Left lung (tissue), 10 donors: Measurements from ENCODE around the gene RIMS1. TPM values are rescaled to one million over a fixed set of nuclear protein-coding genes. Genes with fewer than 3 reads are reported as not detected.

Experiments used
- ATAC-seq: fragments of 200-7000 bp; cut with Tn5 transposase; one replicate; pipeline ENCODE4 v1.9.1; 2020; ENCODE audit warnings: moderate library complexity
- DNase-seq, 4 donors: peaks; one replicate each; pipeline ENCODE4 v3.0.0-alpha.2; 2013 to 2020
- H3K27ac ChIP-seq, 2 donors: fragments of 200-600 bp; sonication (generic) in 1 of 2; one replicate each; pipeline versions ENCODE4 v1.5.0 to v1.8.0; 2020 to 2021
- H3K27me3 ChIP-seq, 2 donors: fragments of 200-600 bp; sonication (generic) in 1 of 2; one replicate each; pipeline versions ENCODE4 v1.5.0 to v1.8.0; 2020 to 2021
- H3K36me3 ChIP-seq, 2 donors: fragments of 200-600 bp; sonication (generic) in 1 of 2; one replicate each; pipeline versions ENCODE4 v1.5.0 to v1.8.0; 2020 to 2021
- H3K4me1 ChIP-seq, 2 donors: fragments of 200-600 bp; one replicate each; pipeline ENCODE4 v1.8.0; 2021
- H3K4me3 ChIP-seq, 2 donors: fragments of 200-600 bp; sonication (generic) in 1 of 2; one replicate each; pipeline versions ENCODE4 v1.5.0 to v1.8.0; 2020 to 2021; ENCODE audit warnings: mild to moderate bottlenecking in 1 of 2
- H3K9me3 ChIP-seq, 2 donors: fragments of 200-600 bp; sonication (generic) in 1 of 2; one replicate each; pipeline versions ENCODE4 v1.5.0 to v1.8.0; 2020 to 2021
- intact Hi-C, 2 donors: fragments of 100-400 bp; cut with DNase I; formaldehyde crosslinking; loops; one replicate each; pipeline versions ENCODE4 v1.11.2 to v1.14.2; 2022
- polyA plus RNA-seq, 6 donors: library from polyadenylated mRNA; unstranded; fragments of 120-200 nt; gene quantifications; one replicate each; pipeline ENCODE4 v1.2.1, GENCODE V29; 2013; ENCODE audit not compliant: insufficient read length in 6 of 6
- total RNA-seq, 2 donors: library from RNA; stranded (reverse); fragmentation: NEBNext Ultra II Directional; extraction: Animal tissue kit (Norgen Biotek cat#: 25700); gene quantifications; one replicate each; pipeline ENCODE4 v1.2.1, GENCODE V29; 2021
- TF ChIP-seq, protein P1 (sequence below), 2 donors: fragments of 200-600 bp; sonication (generic) in 1 of 2; IDR thresholded peaks; one replicate each; pipeline versions ENCODE4 v1.5.0 to v1.8.0; 2021; ENCODE audit warnings: antibody characterized with exemption in 2 of 2
- donor health status: DM: no; HTN: yes; CAD: no.
- donor health status: DM: no; HTN: no; CAD: no.

RIMS1 gene
- total and polyA plus RNA-seq, 8 donors = 0.50 to 2.0 (median 0.77) TPM

DNA sequence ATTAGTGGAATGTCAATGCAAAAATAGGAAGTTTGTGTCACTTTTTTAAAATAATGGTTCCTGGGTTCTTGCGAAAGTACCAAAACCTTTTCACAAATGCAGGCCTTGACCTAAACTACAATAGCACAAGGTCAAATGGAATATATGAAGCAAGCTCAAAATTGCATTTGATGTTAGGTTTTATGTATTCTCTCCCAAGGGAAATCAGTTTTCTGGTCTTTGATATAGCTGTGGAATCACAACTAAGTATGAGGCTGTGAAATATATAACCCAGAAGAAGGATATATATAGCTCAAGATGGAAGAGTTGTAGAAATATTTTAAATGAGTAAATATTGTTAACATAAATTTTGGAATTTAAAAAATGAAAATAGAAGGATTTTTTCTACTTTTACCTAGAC lies 327.3 kb downstream of the RIMS1 start:
- H3K4me1 ChIP-seq = no peaks in the 10 kb centered on the region
- no peaks in the 10 kb centered on the region for H3K36me3 ChIP-seq
- DNase-seq (no peak), ATAC-seq (no peak)
- H3K27ac ChIP-seq = no peak overlapping the region
- H3K27me3 ChIP-seq = no peaks in the 10 kb centered on the region
- H3K4me3 ChIP-seq = no peak overlapping the region
- TF ChIP-seq, protein P1, sequence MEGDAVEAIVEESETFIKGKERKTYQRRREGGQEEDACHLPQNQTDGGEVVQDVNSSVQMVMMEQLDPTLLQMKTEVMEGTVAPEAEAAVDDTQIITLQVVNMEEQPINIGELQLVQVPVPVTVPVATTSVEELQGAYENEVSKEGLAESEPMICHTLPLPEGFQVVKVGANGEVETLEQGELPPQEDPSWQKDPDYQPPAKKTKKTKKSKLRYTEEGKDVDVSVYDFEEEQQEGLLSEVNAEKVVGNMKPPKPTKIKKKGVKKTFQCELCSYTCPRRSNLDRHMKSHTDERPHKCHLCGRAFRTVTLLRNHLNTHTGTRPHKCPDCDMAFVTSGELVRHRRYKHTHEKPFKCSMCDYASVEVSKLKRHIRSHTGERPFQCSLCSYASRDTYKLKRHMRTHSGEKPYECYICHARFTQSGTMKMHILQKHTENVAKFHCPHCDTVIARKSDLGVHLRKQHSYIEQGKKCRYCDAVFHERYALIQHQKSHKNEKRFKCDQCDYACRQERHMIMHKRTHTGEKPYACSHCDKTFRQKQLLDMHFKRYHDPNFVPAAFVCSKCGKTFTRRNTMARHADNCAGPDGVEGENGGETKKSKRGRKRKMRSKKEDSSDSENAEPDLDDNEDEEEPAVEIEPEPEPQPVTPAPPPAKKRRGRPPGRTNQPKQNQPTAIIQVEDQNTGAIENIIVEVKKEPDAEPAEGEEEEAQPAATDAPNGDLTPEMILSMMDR (IDR thresholded peaks at IDR 0.05) = no peak
- H3K9me3 ChIP-seq = no peaks in the 10 kb centered on the region
- intact Hi-C loops = no loop called here

DNA sequence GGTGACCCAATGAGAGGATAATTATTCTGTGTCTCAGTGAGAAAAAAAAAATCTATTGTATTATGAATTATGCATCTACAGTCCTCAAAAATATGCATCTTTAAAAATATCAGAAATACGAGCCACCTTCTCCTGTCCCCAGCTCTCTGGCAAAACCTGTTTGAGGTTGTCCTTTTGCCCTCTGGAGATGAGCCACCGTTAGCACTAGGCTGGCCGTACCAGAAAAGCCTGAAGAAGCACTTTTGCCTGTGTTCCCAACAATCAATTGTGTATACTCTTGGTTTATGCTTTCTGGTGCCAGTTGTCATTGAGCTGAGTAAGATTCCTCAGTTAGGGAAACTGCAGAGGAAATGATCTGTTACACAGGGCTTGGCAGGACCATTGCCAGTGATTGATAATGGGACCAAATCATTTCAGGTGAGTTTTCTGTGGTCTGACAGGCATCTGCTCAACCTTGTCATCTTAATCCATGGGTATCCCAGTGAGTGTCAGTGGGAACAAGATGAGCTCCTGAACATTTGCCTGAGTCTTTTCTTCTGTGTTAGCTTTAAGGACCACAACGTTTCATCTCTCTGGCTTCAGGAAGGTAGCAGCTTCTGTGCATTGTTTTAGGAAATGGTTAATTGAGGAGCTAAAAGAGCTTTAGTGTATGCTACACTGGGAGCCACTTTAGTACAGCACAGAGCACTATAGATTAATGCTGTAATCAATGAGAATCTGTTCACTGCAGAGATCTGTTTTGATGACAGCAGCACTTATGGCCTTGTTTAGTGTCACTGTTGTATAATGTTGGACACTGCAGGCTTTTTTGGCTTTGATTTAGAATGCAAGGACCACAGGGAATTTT lies 330.1 kb downstream of the RIMS1 start:
- no peaks in the 10 kb centered on the region for H3K9me3 ChIP-seq
- DNase-seq = peak in 1 of 4 donors; percentile 6
- peak; percentile 16 for ATAC-seq
- no peaks in the 10 kb centered on the region for H3K36me3 ChIP-seq
- no peaks in the 10 kb centered on the region for H3K4me1 ChIP-seq
- H3K27ac ChIP-seq = no peak overlapping the region
- H3K27me3 ChIP-seq = no peaks in the 10 kb centered on the region
- no peak overlapping the region for H3K4me3 ChIP-seq
- TF ChIP-seq, protein P1 (IDR thresholded peaks at IDR 0.05) = no peak
- intact Hi-C loops = no loop called here

DNA sequence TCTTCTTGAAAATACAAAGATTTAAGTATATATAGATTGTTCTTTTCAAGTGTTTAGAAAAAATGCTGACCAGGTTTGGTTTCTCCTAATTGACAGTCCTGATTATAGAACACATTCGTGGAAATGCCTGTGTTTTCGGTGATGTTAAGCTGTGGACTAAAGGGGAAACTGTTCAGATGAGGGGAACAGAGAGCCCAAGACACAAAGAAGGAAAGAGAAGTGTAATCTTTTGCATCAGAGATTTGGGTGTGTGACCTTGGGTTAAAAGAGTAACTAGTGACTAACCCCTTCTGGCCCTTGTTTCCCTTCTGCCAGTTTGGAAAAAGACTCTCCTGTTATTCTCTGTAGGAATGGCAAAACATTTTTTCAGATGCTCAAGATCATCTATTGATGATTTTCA lies 331.3 kb downstream of the RIMS1 start:
- TF ChIP-seq, protein P1 (IDR thresholded peaks at IDR 0.05) = no peak
- H3K27ac ChIP-seq = no peak overlapping the region
- intact Hi-C loops = no loop called here
- H3K4me3 ChIP-seq = no peak overlapping the region
- H3K9me3 ChIP-seq = no peaks in the 10 kb centered on the region
- no peaks in the 10 kb centered on the region for H3K4me1 ChIP-seq
- no peaks in the 10 kb centered on the region for H3K36me3 ChIP-seq
- no peak for ATAC-seq
- no peaks in the 10 kb centered on the region for H3K27me3 ChIP-seq
- DNase-seq = no peak

DNA sequence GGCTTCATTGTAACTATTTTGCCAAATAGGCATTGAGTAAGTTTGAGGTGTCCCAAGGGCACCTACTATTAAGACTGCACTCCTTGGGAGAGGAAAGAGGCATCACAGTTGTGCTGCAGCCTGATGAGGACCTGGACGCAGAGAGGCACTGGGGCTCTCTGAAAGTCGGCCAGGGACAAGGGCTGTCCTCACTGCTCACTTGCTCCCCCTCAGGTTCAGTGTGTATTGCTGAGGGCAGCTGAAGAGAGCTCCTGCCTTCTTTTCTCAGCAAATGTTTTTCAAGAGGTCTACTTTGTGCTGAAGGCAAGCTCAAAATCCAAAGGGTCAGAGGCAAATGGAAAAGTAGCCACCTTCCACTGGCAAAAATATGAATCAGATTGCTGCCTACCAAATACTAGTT lies 331.8 kb downstream of the RIMS1 start:
- Histone ChIP-seq H3K9me3 (no peaks in the 10 kb centered on the region), H3K36me3 (no peaks in the 10 kb centered on the region), H3K27me3 (no peaks in the 10 kb centered on the region), H3K27ac (no peak overlapping the region), H3K4me3 (no peak overlapping the region), H3K4me1 (no peaks in the 10 kb centered on the region)
- ATAC-seq (peak; percentile 88), DNase-seq (peak in 3 of 4 donors; percentile 10 to 29 (median 13))
- TF ChIP-seq, protein P1 (IDR thresholded peaks at IDR 0.05) = no peak
- intact Hi-C loops = no loop called here

DNA sequence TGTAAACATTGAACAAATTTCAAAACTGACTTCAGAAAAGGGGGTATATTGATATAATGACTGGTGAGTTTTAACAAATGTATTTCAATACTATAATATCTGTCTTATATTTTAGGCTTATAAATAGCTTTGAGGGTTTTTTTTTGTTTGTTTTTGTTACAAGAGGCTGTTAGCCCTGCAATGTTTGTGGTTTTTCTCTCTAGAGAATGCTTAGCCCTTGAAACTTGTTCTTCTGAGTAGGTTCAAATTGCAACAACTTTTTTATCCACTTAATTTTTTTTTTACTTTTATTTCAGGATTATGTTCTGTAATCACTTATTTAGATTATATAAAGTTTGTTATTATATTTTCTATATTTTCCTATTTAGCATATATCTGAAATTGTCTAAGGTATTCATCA lies 333.2 kb downstream of the RIMS1 start:
- no peaks in the 10 kb centered on the region for H3K9me3 ChIP-seq
- intact Hi-C loops = no loop called here
- DNase-seq = no peak
- no peaks in the 10 kb centered on the region for H3K27me3 ChIP-seq
- H3K4me3 ChIP-seq = no peak overlapping the region
- H3K36me3 ChIP-seq = no peaks in the 10 kb centered on the region
- no peaks in the 10 kb centered on the region for H3K4me1 ChIP-seq
- TF ChIP-seq, protein P1 (IDR thresholded peaks at IDR 0.05) = no peak
- no peak overlapping the region for H3K27ac ChIP-seq
- peak; percentile 42 for ATAC-seq
